ENCODE data around the gene RBFOX2. TPM values are rescaled to one million over a fixed set of nuclear protein-coding genes. Genes with fewer than 3 reads are reported as not detected.

The RBFOX2 gene
- total RNA-seq, 5 donors from 2014 or later (not counting 1 experiment from before 2014, with no cell fraction given), result 0.73 to 1.5 (median 1.4) TPM

DNA sequence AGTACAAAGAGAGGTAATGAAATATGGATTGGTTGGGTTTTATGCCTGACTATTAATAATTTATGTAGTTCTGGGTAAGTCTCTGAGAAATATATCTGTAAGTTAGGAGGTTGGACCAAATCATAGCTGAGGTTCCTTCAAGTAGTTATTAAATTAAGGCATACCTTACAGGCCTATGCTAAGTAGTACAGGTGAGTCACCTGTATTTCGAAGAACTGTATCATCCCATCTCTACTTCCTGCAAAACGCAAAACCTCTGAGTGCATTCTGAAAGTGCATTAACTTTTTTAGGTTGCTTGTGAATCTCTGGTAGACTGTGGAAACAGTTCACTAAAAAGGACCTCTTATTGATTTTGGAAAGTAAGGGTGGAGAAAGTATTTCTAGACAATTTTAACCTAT, 273.9 kb downstream of the RBFOX2 start:
- no peaks in the 10 kb centered on the region for H3K9me3 ChIP-seq
- no CpG with 5 or more reads among the region's 2 CpGs for WGBS (ENCODE audit: insufficient coverage)
- H3K27ac ChIP-seq (ENCODE audit: low read length), result no peak overlapping the region
- Mint-ChIP-seq H3K36me3 (no peaks in the 10 kb centered on the region), H3K9me3 (no peaks in the 10 kb centered on the region), H3K27ac (no peak overlapping the region), H3K4me1 (peaks cover 5% of the 10 kb centered on the region in 3 donors), H3K4me3 (no peak overlapping the region), H3K27me3 (peaks cover 0 to 3% of the 10 kb centered on the region in 2 donors)
- no peaks in the 10 kb centered on the region for H3K27me3 ChIP-seq (replicated peaks in 1 of 2; ENCODE audit: control insufficient read depth in 2 of 2, extremely low read depth in 1 of 2, insufficient read depth in 2 of 2, low read length in 1 of 2)
- no peak for DNase-seq
- H3K4me3 ChIP-seq (ENCODE audit: control insufficient read depth in 1 of 2, extremely low read depth in 1 of 2, low read length in 1 of 2), result no peak overlapping the region
- H3K36me3 ChIP-seq (ENCODE audit: control insufficient read depth in 2 of 2, extremely low read depth in 1 of 2, insufficient read depth in 1 of 2, low read length in 1 of 2), result no peaks in the 10 kb centered on the region
- ATAC-seq (replicated peaks in 1 of 4), result no peak
- no peaks in the 10 kb centered on the region for H3K4me1 ChIP-seq (ENCODE audit: control insufficient read depth in 1 of 2, extremely low read depth in 1 of 2, insufficient read depth in 2 of 2, low read length in 2 of 2)
- POLR2A ChIA-PET, result no interaction called here
- CTCF ChIA-PET, result no interaction called here

DNA sequence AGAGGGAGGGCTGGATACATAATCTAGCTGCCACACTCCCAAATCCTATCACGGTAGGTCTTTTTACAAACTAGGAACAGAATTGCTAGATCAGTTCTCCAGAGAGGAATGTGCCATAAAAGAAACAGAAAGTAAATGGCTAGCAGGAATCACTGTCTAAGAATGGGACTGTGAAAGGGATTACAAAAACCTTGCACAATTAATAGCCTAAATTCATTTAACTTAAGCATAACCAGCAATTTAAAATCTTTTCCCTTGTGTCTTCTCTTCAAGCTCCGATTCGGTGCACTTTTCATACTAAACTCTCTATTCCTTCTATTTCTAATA, 275.8 kb downstream of the RBFOX2 start:
- H3K27me3 ChIP-seq (replicated peaks in 1 of 2; ENCODE audit: control insufficient read depth in 2 of 2, extremely low read depth in 1 of 2, insufficient read depth in 2 of 2, low read length in 1 of 2), result no peaks in the 10 kb centered on the region
- Mint-ChIP-seq H3K9me3 (no peaks in the 10 kb centered on the region), H3K27ac (no peak overlapping the region), H3K36me3 (no peaks in the 10 kb centered on the region), H3K4me3 (no peak overlapping the region), H3K4me1 (peaks cover 5% of the 10 kb centered on the region in 3 donors), H3K27me3 (peaks cover 0 to 3% of the 10 kb centered on the region in 2 donors)
- H3K4me3 ChIP-seq (ENCODE audit: control insufficient read depth in 1 of 2, extremely low read depth in 1 of 2, low read length in 1 of 2), result no peak overlapping the region
- WGBS (ENCODE audit: insufficient coverage), result no CpG with 5 or more reads among the region's 3 CpGs
- CTCF ChIA-PET, result no interaction called here
- no peaks in the 10 kb centered on the region for H3K9me3 ChIP-seq
- POLR2A ChIA-PET, result interaction anchor here in 1 of 2 donors (0.5 to 0.6 kb wide), 2 partner anchors 14 to 27 kb away, joined by 3 read pairs; no protein-coding TSS in a partner anchor
- ATAC-seq (replicated peaks in 1 of 4) (no peak), DNase-seq (no peak)
- no peaks in the 10 kb centered on the region for H3K36me3 ChIP-seq (ENCODE audit: control insufficient read depth in 2 of 2, extremely low read depth in 1 of 2, insufficient read depth in 1 of 2, low read length in 1 of 2)
- H3K4me1 ChIP-seq (ENCODE audit: control insufficient read depth in 1 of 2, extremely low read depth in 1 of 2, insufficient read depth in 2 of 2, low read length in 2 of 2), result no peaks in the 10 kb centered on the region
- H3K27ac ChIP-seq (ENCODE audit: low read length), result no peak overlapping the region

DNA sequence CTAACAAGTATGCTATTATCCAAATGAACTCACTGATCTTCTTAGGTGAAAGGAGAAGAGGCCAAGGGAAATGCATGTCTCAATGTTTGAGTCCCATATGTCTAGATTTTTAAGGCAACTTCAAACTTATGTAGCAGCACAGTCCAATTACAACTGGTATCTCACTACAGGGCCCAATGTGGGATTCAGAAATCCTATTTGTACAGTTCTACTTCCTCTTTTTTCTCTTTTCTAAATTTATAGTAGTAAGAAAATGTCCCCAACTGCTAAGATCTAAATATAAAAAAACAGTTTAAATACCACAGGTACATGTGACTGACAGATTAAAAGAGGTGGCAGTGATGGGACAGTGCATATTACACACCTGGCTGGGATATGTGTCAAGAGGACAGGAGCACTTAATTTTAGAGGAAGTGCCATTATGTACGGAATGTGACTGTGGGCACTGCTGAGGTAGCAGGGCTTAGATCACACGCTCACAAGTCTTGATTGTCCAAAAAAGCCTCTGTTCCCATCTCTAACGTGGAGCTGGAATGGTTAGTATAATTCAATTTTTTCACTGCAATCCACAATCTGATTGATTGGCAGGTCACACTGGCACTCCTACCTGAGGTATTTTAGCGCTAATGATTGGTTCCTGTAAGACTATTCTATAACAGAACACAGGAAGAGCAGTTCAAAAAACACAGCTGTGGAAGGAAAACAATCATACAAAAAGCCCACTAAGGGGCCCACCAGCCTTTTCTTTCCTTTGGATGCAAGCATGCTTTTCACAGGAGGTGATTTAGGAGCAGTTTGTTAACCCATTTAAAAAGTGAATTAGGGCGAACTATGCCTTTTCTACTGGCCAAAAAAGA, 276.4 kb downstream of the RBFOX2 start:
- Histone ChIP-seq H3K27me3 (replicated peaks in 1 of 2; ENCODE audit: control insufficient read depth in 2 of 2, extremely low read depth in 1 of 2, insufficient read depth in 2 of 2, low read length in 1 of 2) (no peaks in the 10 kb centered on the region), H3K4me3 (ENCODE audit: control insufficient read depth in 1 of 2, extremely low read depth in 1 of 2, low read length in 1 of 2) (no peak overlapping the region), H3K27ac (ENCODE audit: low read length) (no peak overlapping the region), H3K9me3 (no peaks in the 10 kb centered on the region), H3K36me3 (ENCODE audit: control insufficient read depth in 2 of 2, extremely low read depth in 1 of 2, insufficient read depth in 1 of 2, low read length in 1 of 2) (no peaks in the 10 kb centered on the region), H3K4me1 (ENCODE audit: control insufficient read depth in 1 of 2, extremely low read depth in 1 of 2, insufficient read depth in 2 of 2, low read length in 2 of 2) (no peaks in the 10 kb centered on the region)
- Mint-ChIP-seq H3K4me3 (no peak overlapping the region), H3K27me3 (peaks cover 0 to 3% of the 10 kb centered on the region in 2 donors), H3K4me1 (peaks cover 5% of the 10 kb centered on the region in 3 donors), H3K9me3 (no peaks in the 10 kb centered on the region), H3K36me3 (no peaks in the 10 kb centered on the region), H3K27ac (no peak overlapping the region)
- no peak for ATAC-seq (replicated peaks in 1 of 4)
- 58% methylated on average over 2 of the region's 5 CpGs for WGBS (ENCODE audit: insufficient coverage)
- CTCF ChIA-PET, result no interaction called here
- DNase-seq, result no peak
- POLR2A ChIA-PET, result no interaction called here

DNA sequence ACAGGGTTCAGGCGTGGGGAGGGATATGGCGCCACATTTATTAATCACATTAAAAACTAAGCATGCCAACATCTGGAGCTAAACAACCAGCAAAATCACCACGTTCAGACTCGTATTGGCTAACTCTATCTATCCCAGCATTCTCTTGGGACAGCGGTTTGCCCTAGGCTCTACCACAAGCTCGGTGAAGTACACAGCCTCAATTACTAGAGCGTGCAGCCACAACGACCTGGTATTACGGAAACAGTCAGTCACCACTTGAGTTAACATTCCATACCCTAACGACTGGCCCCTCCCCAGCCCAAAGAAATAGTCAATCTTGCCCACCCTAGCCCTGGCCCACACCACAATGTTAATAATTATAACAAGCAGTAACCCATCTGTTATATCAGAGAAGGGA, 278.8 kb downstream of the RBFOX2 start:
- H3K4me3 Mint-ChIP-seq, result no peak overlapping the region
- H3K4me3 ChIP-seq (ENCODE audit: control insufficient read depth in 1 of 2, extremely low read depth in 1 of 2, low read length in 1 of 2), result no peak overlapping the region
- H3K27ac Mint-ChIP-seq, result no peak overlapping the region
- H3K4me1 ChIP-seq (ENCODE audit: control insufficient read depth in 1 of 2, extremely low read depth in 1 of 2, insufficient read depth in 2 of 2, low read length in 2 of 2), result no peaks in the 10 kb centered on the region
- WGBS (ENCODE audit: insufficient coverage), result 82% methylated on average over 5 of the region's 10 CpGs
- ATAC-seq (replicated peaks in 1 of 4) (no peak), DNase-seq (no peak)
- no peaks in the 10 kb centered on the region for H3K27me3 ChIP-seq (replicated peaks in 1 of 2; ENCODE audit: control insufficient read depth in 2 of 2, extremely low read depth in 1 of 2, insufficient read depth in 2 of 2, low read length in 1 of 2)
- H3K27ac ChIP-seq (ENCODE audit: low read length), result no peak overlapping the region
- H3K4me1 Mint-ChIP-seq, result peaks cover 5% of the 10 kb centered on the region in 3 donors
- no peaks in the 10 kb centered on the region for H3K36me3 ChIP-seq (ENCODE audit: control insufficient read depth in 2 of 2, extremely low read depth in 1 of 2, insufficient read depth in 1 of 2, low read length in 1 of 2)
- no peaks in the 10 kb centered on the region for H3K9me3 ChIP-seq
- ChIA-PET CTCF (no interaction called here), POLR2A (interaction anchor here in 1 of 2 donors (0.6 kb wide), 1 partner anchor 10 kb away, joined by 4 read pairs; no protein-coding TSS in a partner anchor)
- H3K27me3 Mint-ChIP-seq, result peaks cover 0 to 3% of the 10 kb centered on the region in 2 donors
- H3K36me3 Mint-ChIP-seq, result no peaks in the 10 kb centered on the region
- H3K9me3 Mint-ChIP-seq, result no peaks in the 10 kb centered on the region

DNA sequence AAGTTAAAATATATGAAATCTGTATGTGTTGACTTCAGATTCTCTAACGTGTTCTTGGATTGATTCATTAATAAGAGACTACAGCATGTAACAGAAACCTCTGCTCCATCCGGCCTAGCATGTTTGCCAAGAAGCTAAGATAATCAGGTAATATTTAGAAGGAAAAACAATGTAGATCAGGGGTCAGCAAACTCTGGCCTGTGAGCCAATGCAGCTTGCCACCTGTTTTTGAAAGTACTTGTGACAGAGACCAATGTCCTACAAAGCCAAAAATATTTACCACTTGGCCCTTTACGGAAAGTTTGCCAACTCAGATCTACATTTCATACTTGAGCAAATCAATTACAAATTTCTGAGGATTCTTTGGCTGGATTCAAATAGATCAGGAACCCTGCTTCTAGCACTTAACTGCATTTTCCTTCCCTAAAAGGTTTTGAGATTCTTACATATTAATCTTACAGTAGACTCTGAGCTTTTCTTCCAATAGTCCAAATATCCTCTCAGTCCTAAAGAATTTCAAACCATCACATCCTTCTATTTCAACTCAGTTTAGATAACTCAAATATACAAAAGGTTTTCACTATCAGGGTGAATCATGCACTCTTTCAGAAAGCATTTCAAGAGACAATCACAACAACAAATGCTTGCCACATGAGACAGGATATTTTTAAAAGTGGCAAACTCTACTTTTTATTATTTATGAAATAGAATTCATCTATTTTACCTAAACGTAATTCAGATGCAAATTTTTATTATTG, 281.5 kb downstream of the RBFOX2 start:
- CTCF ChIA-PET, result no interaction called here

DNA sequence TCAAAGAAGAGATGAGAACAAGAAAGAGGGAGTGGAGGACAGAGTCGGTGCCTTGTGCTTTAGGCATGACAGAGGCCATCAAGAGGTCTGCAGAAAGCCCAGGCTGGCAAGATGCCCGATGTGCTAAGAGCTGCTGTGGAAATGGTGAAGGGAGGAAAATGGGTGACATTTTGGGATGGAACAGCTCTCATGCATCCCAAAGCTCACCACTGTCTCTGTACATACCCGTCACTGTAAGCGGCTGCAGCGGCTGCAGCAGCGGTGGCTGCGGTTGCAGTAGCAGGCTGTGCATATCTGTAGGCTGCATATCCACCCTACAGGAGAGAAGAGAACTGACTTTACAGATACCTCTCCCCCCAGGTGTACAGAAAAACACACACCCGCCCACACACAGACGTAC, 282.4 kb downstream of the RBFOX2 start:
- ATAC-seq (replicated peaks in 1 of 4) (no peak), DNase-seq (no peak)
- H3K4me3 ChIP-seq (ENCODE audit: control insufficient read depth in 1 of 2, extremely low read depth in 1 of 2, low read length in 1 of 2), result no peak overlapping the region
- no peaks in the 10 kb centered on the region for H3K36me3 ChIP-seq (ENCODE audit: control insufficient read depth in 2 of 2, extremely low read depth in 1 of 2, insufficient read depth in 1 of 2, low read length in 1 of 2)
- no peak overlapping the region for H3K27ac ChIP-seq (ENCODE audit: low read length)
- Mint-ChIP-seq H3K27me3 (no peaks in the 10 kb centered on the region), H3K36me3 (no peaks in the 10 kb centered on the region), H3K27ac (no peak overlapping the region), H3K9me3 (no peaks in the 10 kb centered on the region), H3K4me3 (no peak overlapping the region), H3K4me1 (no peaks in the 10 kb centered on the region)
- no peaks in the 10 kb centered on the region for H3K9me3 ChIP-seq
- 100% methylated on average over 2 of the region's 9 CpGs for WGBS (ENCODE audit: insufficient coverage)
- POLR2A ChIA-PET, result no interaction called here
- no peaks in the 10 kb centered on the region for H3K4me1 ChIP-seq (ENCODE audit: control insufficient read depth in 1 of 2, extremely low read depth in 1 of 2, insufficient read depth in 2 of 2, low read length in 2 of 2)
- peaks cover 0 to 2% of the 10 kb centered on the region in 2 experiments for H3K27me3 ChIP-seq (replicated peaks in 1 of 2; ENCODE audit: control insufficient read depth in 2 of 2, extremely low read depth in 1 of 2, insufficient read depth in 2 of 2, low read length in 1 of 2)
- CTCF ChIA-PET, result no interaction called here

More for the DNA sequence above, 281.5 kb downstream of the RBFOX2 start:
- H3K9me3 ChIP-seq, result no peaks in the 10 kb centered on the region
- no CpG with 5 or more reads among the region's 4 CpGs for WGBS (ENCODE audit: insufficient coverage)
- POLR2A ChIA-PET, result no interaction called here
- ATAC-seq (replicated peaks in 1 of 4) (no peak), DNase-seq (no peak)
- no peak overlapping the region for H3K27ac Mint-ChIP-seq
- no peaks in the 10 kb centered on the region for H3K36me3 Mint-ChIP-seq
- no peaks in the 10 kb centered on the region for H3K9me3 Mint-ChIP-seq
- no peak overlapping the region for H3K27ac ChIP-seq (ENCODE audit: low read length)
- H3K4me3 Mint-ChIP-seq, result no peak overlapping the region
- H3K27me3 Mint-ChIP-seq, result no peaks in the 10 kb centered on the region
- H3K36me3 ChIP-seq (ENCODE audit: control insufficient read depth in 2 of 2, extremely low read depth in 1 of 2, insufficient read depth in 1 of 2, low read length in 1 of 2), result no peaks in the 10 kb centered on the region
- H3K27me3 ChIP-seq (replicated peaks in 1 of 2; ENCODE audit: control insufficient read depth in 2 of 2, extremely low read depth in 1 of 2, insufficient read depth in 2 of 2, low read length in 1 of 2), result peaks cover 0 to under 1% of the 10 kb centered on the region in 2 experiments
- no peak overlapping the region for H3K4me3 ChIP-seq (ENCODE audit: control insufficient read depth in 1 of 2, extremely low read depth in 1 of 2, low read length in 1 of 2)
- H3K4me1 ChIP-seq (ENCODE audit: control insufficient read depth in 1 of 2, extremely low read depth in 1 of 2, insufficient read depth in 2 of 2, low read length in 2 of 2), result no peaks in the 10 kb centered on the region
- H3K4me1 Mint-ChIP-seq, result peaks cover 0 to under 1% (median 0%) of the 10 kb centered on the region in 3 donors

All from T-cell (primary cell).